Caco-2 (cell line): Measurements from ENCODE around the gene SHCBP1L. TPM values are rescaled to one million over a fixed set of nuclear protein-coding genes. Genes with fewer than 3 reads are reported as not detected.

ENCODE experiments used
- BruUV-seq: library from RNA; stranded (reverse); fragments of 400-500 nt; replicated peaks from 2 replicates; lab custom pipeline; 2021; lab: Mats Ljungman, UMichigan
- CTCF ChIA-PET: fragments of 300-600 bp; sonication (Branson Sonifier 250); formaldehyde crosslinking; loops from one replicate; lab custom pipeline; 2022; ENCODE audit warnings: antibody characterized with exemption; lab: Charles Lee
- POLR2A ChIA-PET: fragments of 300-600 bp; sonication (Branson Sonifier 250); formaldehyde crosslinking; loops from one replicate; lab custom pipeline; 2022; ENCODE audit warnings: antibody characterized with exemption; lab: Charles Lee
- DNase-seq, 2 experiments: peaks; one replicate each; pipeline versions ENCODE4 v3.0.0 to v3.0.0-alpha.2; 2020 to 2022
- H3K27me3 ChIP-seq: replicated peaks from 2 replicates; pipeline ENCODE4 v1.6.0; 2011; ENCODE audit warnings: low read length; ENCODE audit not compliant: control insufficient read depth, insufficient read depth
- H3K36me3 ChIP-seq: 2 replicates; pipeline ENCODE4 v1.5.1; 2011; ENCODE audit warnings: low read length; ENCODE audit not compliant: control insufficient read depth, insufficient read depth
- H3K4me1 ChIP-seq: fragments of 250-450 bp; sonication (Bioruptor Pico); 2 replicates; pipeline ENCODE4 v1.5.1; 2020; ENCODE audit warnings: mild to moderate bottlenecking
- H3K4me3 ChIP-seq: 2 replicates; pipeline ENCODE4 v1.5.1; 2011; ENCODE audit warnings: low read depth, mild to moderate bottlenecking, control low read depth, low read length
- H3K9me3 ChIP-seq: fragments of 250-450 bp; sonication (Bioruptor Pico); 2 replicates; pipeline ENCODE4 v1.5.1; 2020; ENCODE audit warnings: mild to moderate bottlenecking, moderate library complexity
- H3K27ac Mint-ChIP-seq: one replicate; pipeline ENCODE4 v1.8.0; 2022; ENCODE audit warnings: mixed read lengths; ENCODE audit not compliant: unreplicated experiment
- H3K27me3 Mint-ChIP-seq: one replicate; pipeline ENCODE4 v1.8.0; 2022; ENCODE audit warnings: mixed read lengths; ENCODE audit not compliant: insufficient read depth, unreplicated experiment
- H3K36me3 Mint-ChIP-seq: one replicate; pipeline ENCODE4 v1.8.0; 2022; ENCODE audit warnings: mild to moderate bottlenecking, mixed read lengths; ENCODE audit not compliant: insufficient read depth, unreplicated experiment
- H3K4me1 Mint-ChIP-seq: one replicate; pipeline ENCODE4 v1.8.0; 2022; ENCODE audit warnings: low read depth, mixed read lengths; ENCODE audit not compliant: unreplicated experiment
- H3K4me3 Mint-ChIP-seq: one replicate; pipeline ENCODE4 v1.8.0; 2022; ENCODE audit warnings: mild to moderate bottlenecking, moderate library complexity, mixed read lengths; ENCODE audit not compliant: unreplicated experiment
- H3K9me3 Mint-ChIP-seq: one replicate; pipeline ENCODE4 v1.8.0; 2022; ENCODE audit warnings: mixed read lengths; ENCODE audit not compliant: unreplicated experiment
- intact Hi-C: fragments of 100-400 bp; cut with micrococcal nuclease; formaldehyde crosslinking; loops from one replicate; pipeline ENCODE4 v1.10.0; 2022; ENCODE audit not compliant: unreplicated experiment
- total RNA-seq: library from RNA; stranded (reverse); gene quantifications from 2 replicates; pipeline ENCODE4 v1.2.3, GENCODE V29; 2022
- TF ChIP-seq, protein P1 (sequence below), 2 experiments: fragments of 200-600 bp in 1 of 2; IDR thresholded peaks; 1 replicate in 1 of 2; 2 replicates in 1 of 2; pipeline versions ENCODE4 v1.5.1 to v1.8.0; 2011 to 2022; ENCODE audit warnings: antibody characterized with exemption in 1 of 2, control low read depth in 1 of 2, inconsistent platforms in 1 of 2, low read depth in 1 of 2, low read length in 1 of 2, mild to moderate bottlenecking in 1 of 2, moderate library complexity in 1 of 2; ENCODE audit not compliant: insufficient read depth in 1 of 2, severe bottlenecking in 1 of 2, unreplicated experiment in 1 of 2

SHCBP1L gene
- total RNA-seq, 1 experiment from 2014 or later = not detected

DNA sequence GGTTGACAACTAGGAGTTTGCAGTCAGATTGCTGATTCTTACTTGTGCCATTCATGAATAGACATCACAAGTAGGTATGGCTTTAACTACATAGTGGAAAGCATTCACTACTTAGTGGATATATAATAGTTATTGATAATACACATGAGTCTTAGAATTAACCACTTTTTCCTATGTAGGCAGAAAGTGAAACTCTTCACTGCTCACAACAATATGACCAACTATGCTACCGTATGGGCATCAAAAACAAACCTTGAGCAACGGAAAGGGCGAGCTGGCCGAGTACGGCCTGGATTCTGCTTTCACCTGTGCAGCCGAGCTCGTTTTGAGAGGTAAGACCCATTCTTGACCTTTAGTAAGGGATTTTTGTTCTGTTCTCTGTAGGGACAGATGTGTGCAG is 75.1 kb downstream of the SHCBP1L start:
- Histone ChIP-seq H3K36me3 (peaks cover 5% of the 10 kb centered on the region), H3K4me1 (no peaks in the 10 kb centered on the region), H3K4me3 (no peak overlapping the region), H3K9me3 (no peaks in the 10 kb centered on the region), H3K27me3 (no peaks in the 10 kb centered on the region; the same call in 1 of the 2 replicates)
- H3K27me3 Mint-ChIP-seq = no peaks in the 10 kb centered on the region
- CTCF ChIA-PET = no interaction called here
- no peak overlapping the region for H3K27ac Mint-ChIP-seq
- peaks cover 100% of the 10 kb centered on the region for H3K36me3 Mint-ChIP-seq
- intact Hi-C loops = no loop called here
- POLR2A ChIA-PET = no interaction called here
- no peak for DNase-seq
- no TSS peak for BruUV-seq
- TF ChIP-seq, protein P1, sequence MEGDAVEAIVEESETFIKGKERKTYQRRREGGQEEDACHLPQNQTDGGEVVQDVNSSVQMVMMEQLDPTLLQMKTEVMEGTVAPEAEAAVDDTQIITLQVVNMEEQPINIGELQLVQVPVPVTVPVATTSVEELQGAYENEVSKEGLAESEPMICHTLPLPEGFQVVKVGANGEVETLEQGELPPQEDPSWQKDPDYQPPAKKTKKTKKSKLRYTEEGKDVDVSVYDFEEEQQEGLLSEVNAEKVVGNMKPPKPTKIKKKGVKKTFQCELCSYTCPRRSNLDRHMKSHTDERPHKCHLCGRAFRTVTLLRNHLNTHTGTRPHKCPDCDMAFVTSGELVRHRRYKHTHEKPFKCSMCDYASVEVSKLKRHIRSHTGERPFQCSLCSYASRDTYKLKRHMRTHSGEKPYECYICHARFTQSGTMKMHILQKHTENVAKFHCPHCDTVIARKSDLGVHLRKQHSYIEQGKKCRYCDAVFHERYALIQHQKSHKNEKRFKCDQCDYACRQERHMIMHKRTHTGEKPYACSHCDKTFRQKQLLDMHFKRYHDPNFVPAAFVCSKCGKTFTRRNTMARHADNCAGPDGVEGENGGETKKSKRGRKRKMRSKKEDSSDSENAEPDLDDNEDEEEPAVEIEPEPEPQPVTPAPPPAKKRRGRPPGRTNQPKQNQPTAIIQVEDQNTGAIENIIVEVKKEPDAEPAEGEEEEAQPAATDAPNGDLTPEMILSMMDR (IDR thresholded peaks at IDR 0.05; ENCODE audit: insufficient read depth in 1 of 2, low read depth in 1 of 2, low read length in 1 of 2, severe bottlenecking in 1 of 2, unreplicated experiment in 1 of 2) = no peak
- H3K4me3 Mint-ChIP-seq = no peak overlapping the region
- H3K4me1 Mint-ChIP-seq = no peaks in the 10 kb centered on the region
- no peaks in the 10 kb centered on the region for H3K9me3 Mint-ChIP-seq

DNA sequence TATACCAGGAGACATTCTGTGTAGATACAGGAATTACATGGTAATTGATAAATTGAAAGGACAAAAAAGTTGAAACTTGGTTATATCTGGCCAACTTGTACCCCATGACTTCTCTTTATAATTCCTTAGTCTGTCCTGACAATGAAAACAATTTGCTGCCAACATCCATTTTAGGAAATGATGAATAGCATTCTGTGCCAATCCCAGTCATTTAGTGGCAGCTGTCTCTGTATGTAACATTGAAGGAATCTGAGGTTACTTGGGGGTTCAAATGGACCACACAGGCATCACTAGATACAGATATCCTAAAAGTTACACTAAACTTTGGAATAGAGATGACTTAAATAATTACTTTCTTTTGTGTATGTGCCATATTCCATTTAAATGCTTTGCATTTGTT is 75.6 kb downstream of the SHCBP1L start:
- no TSS peak for BruUV-seq
- intact Hi-C loops = no loop called here
- peaks cover 5% of the 10 kb centered on the region for H3K36me3 ChIP-seq

DNA sequence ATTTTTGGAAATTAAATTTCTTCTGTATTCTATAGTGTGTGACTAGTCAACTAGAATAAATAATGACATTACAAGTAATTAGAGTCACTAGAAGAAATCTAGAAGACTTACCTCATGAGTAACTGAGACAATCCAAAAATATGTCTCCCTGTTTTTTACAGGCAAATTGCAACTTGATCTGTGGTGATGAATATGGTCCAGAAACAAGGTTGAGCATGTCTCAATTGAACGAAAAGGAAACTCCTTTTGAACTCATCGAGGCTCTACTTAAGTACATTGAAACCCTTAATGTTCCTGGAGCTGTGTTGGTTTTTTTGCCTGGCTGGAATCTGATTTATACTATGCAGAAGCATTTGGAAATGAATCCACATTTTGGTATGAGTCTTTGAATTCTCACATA is 77.1 kb downstream of the SHCBP1L start:
- POLR2A ChIA-PET = no interaction called here
- intact Hi-C loops = no loop called here
- H3K27ac Mint-ChIP-seq = no peak overlapping the region

More for the DNA sequence above, 75.6 kb downstream of the SHCBP1L start:
- no peak overlapping the region for H3K4me3 Mint-ChIP-seq
- H3K9me3 Mint-ChIP-seq = no peaks in the 10 kb centered on the region
- DNase-seq = no peak
- H3K4me1 ChIP-seq = no peaks in the 10 kb centered on the region
- no peak overlapping the region for H3K27ac Mint-ChIP-seq
- H3K4me1 Mint-ChIP-seq = no peaks in the 10 kb centered on the region
- no peaks in the 10 kb centered on the region; the same call in 1 of the 2 replicates for H3K27me3 ChIP-seq
- TF ChIP-seq, protein P1 (IDR thresholded peaks at IDR 0.05; ENCODE audit: insufficient read depth in 1 of 2, low read depth in 1 of 2, low read length in 1 of 2, severe bottlenecking in 1 of 2, unreplicated experiment in 1 of 2) = no peak
- H3K4me3 ChIP-seq = no peak overlapping the region
- H3K9me3 ChIP-seq = no peaks in the 10 kb centered on the region
- ChIA-PET POLR2A (no interaction called here), CTCF (no interaction called here)
- peaks cover 100% of the 10 kb centered on the region for H3K36me3 Mint-ChIP-seq
- H3K27me3 Mint-ChIP-seq = no peaks in the 10 kb centered on the region

More for the DNA sequence above, 77.1 kb downstream of the SHCBP1L start:
- Histone ChIP-seq H3K36me3 (peaks cover 3% of the 10 kb centered on the region), H3K4me3 (no peak overlapping the region), H3K27me3 (no peaks in the 10 kb centered on the region), H3K4me1 (no peaks in the 10 kb centered on the region), H3K9me3 (no peaks in the 10 kb centered on the region)
- CTCF ChIA-PET = no interaction called here
- no peaks in the 10 kb centered on the region for H3K4me1 Mint-ChIP-seq
- no peaks in the 10 kb centered on the region for H3K27me3 Mint-ChIP-seq
- no peak for DNase-seq
- H3K4me3 Mint-ChIP-seq = no peak overlapping the region
- no peaks in the 10 kb centered on the region for H3K9me3 Mint-ChIP-seq
- BruUV-seq = no TSS peak
- TF ChIP-seq, protein P1 (IDR thresholded peaks at IDR 0.05; ENCODE audit: insufficient read depth in 1 of 2, low read depth in 1 of 2, low read length in 1 of 2, severe bottlenecking in 1 of 2, unreplicated experiment in 1 of 2) = no peak
- peaks cover 100% of the 10 kb centered on the region for H3K36me3 Mint-ChIP-seq
